Measurements from ENCODE around the gene COQ4.
"Not testable (repeated sequence)": the region's sequence is repeated elsewhere in the genome, so short reads cannot be mapped to it uniquely, and the experiment has no call there.

COQ4 gene

DNA sequence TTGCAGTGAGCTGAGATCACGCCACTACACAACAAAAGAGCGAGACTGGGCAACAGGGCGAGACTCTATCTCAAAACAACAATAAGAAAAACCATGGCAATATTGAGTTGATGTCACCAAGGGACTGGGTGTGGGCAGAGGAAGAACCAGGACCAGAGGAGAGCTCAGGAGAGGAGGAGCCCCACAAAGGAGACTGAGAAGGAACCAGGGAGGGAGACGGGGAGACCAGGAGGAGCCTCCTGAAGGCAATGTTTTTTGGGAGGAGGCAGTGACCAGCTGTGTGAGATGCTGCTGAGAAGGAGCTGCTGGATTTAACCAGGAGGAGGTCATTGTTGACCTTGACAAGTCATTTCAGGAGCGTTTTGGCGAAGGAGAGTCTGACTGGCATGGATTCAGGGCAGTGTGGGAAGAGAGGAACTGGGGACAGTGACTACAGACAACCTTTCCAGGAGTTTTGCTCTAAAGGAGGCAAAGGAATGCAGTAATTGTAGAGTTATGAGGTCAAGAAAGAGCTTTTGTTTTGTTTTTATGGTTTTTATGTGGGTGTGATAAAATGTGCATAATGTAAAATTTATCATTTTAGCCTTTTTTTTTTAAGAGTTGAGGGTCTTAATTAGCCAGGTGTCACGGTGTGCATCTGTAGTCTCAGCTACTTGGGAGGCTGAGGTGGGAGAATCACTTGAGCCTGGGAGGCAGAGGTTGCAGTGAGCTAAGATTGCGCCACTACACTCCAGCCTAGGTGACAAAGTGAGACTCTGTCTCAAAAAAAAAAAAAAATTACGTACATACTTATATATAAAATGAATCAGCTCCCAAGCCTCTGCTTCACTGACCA, 18.3 kb upstream of the COQ4 start:
- no peak for DNase-seq

DNA sequence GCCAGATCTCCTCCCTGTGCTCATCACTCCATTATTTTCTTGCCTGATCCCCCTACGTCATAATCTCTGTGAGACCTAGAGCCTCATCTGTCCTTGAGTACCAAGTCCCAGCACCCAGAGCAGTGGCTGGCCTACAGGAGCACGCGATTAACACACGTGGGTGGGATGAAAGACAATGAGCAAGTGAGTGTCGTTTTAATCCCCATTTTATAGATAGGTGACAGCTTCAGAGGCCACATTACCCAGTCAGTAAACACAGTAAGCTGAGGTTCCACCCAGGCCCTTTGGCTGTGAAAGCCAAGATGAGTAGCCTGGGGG, 17.7 kb upstream of the COQ4 start:
- DNase-seq = no peak

DNA sequence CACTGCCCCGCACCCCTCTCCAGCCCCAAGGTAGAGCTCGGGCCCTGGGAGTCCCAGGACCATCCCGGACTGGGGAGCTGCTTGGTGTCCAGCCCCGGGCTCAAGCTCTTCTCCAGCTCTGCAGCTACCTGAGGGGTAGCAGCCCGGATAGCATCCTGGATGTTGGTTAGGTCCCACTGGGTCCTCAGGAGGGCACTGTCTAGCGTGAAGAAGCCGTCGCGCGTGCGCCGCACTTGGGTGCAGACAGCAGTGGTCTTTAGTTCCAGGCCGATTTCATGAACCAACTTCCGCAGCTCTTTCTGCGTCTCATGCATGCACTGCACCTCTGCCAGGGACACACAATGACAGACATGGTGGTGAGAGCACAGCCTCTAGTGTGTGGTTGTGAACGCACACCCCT, 13.1 kb upstream of the COQ4 start:
- DNase-seq = no peak

DNA sequence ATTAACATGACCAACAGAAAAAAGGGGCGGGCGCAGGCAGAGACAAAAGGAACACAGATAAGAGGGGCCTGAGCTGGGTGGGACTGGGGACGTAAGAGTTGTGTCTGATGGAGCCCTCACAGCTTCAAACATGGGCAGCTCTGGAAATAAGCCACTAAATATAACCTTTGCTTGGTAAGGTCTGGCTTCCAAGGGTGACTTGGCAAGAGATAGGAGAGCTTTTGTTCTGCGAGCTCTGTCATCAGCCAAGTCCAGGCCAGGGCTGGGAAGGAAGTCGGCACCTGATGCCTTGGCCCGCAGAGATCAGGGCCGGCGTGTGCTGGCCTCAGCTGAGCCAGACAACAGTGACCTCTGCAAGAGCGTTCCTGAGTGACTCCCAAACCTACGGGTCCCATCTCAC, 12.2 kb upstream of the COQ4 start:
- DNase-seq = no peak

DNA sequence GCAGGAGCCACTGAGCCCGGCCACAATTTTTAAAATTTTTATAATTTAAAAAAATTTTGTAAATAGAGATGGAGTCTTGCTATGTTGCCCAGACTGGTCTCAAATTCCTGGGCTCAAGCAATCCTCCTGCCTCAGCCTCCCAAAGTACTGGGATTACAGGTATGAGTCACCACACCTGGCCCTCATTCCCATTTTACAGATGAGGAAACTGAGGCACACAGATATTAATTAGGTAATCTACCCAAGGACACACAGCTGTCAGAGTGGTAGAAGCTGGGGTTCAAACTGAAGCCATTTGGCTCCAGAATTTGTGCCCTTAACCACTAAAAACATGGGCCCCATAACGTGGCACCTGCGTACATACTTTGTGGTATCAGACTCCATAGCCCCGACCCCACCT, 7.9 kb upstream of the COQ4 start:
- DNase-seq = no peak

DNA sequence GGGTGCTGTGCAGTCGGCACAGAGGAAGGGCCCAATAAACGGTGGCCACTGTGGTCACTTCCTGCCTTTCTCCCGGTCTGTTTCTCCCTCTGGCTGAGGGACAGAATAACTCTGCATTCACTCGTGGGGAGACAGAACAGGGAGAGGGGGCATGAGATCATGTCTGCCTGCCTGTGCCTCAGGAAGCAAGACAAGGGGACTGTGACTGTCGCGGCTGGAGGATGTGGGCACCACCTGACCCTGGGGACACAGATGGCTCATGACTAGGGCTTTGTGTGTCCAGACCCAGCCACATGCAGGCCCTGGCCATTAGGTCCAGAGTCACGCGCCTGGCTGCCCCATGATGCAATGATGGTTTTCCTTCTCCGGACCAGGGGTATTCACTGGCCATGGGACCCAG, 6.2 kb upstream of the COQ4 start:
- no peak for DNase-seq

DNA sequence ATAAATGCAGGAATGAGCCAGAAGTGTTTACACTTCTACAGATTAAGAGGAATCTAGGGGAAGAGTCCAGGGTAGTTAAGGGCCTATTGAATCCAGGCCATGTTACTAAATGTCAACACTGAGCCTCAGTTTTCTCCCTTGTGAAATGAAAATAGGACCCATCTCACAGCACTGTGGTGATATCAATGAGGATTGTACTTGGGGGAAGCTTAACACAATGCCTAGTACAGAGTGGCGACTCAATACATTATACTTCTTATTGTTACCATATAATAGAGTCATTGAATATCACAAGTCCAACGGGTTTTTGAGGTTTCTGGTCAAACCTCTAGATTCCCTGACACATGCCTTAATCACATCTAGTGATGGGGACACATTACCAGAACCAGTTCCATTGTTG, 5.0 kb upstream of the COQ4 start:
- DNase-seq = no peak

DNA sequence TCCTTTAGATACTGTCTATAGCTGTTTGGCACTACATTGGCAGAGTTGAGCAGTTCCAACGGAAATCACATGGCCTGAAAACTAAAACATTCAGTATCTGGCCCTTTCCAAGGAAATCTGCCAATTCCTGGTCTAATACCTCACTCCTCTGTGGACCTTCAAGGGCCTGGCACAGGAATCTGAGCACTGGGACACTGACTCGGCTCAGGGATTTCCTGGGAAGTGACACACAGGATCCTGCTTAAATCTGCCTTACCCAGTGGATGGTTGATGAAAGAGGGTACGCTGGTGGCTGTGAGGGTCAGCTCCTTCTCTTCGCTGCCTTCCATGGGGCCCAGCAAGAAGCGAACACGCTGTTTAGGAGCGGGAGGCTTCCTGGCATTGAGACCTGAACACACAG, 1.3 kb upstream of the COQ4 start:
- no peak for DNase-seq

DNA sequence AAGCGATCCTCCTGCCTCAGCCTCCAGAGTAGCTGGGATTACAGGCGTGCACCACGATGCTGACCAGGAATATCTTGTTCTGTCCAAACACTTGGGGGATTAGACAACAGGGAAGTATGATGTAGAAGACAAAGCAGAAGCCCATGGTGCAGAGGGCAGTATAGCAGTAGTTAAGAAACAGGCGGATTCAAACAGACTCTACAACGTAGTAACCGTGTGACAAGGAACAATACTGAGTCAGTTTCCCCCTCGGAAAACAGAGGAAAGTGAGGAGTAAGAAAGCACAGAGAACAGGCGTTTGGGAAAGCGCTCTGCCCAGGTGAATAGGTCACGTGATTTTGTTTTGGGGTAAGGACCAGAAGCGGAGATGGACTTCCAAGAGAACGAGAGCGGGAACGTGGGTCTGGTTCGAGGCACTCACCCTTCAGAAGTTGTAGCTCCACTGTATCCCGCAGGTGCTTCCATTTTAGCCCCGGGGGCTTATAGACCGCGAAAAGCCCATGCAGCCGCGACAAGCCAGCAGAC, 698 bp upstream of the COQ4 start:
- DNase-seq = peak; percentile 71

DNA sequence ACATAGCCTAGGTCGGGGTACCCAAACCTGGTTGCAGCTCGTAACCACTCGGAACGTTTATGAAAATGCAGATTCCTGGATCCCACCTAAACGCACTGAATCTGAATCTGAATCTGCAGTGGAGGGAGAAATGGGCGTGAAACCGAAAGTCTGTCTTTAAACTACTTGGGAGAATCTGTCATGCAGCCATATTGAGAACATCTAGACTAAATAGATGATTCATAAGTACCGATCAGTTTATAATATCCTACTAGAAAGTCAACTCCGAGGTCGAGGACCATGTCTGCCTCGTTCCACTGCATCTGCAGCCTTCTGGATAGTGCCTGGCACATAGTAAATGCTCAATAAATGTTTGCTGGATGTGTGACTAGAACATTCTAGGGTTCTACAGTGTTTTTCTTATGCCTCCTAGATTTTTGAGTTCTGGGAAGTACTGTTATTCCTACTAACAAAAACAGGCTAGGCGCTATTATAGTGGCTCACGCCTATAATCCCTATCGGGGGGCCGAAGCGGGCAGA, 632 bp downstream of the COQ4 start:
- no peak for DNase-seq

DNA sequence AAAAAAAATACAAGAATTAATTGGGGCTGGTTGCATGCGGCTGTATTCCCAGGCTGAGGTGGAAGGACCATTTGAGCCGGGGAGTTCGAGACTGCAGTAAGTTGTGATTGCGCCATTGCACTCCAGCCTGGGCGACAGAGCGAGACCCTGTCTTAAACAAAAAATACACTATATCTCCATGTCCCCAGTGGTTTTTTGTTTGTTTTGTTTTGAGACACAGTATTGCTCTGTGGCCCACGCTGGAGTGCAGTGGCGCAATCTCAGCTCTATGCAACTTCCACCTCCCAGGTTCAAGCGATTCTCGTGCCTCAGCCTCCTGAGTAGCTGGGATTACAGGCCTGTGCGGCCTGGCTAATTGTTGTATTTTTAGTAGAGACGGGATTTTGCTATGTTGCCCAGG, 1.2 kb downstream of the COQ4 start:
- no peak for DNase-seq

DNA sequence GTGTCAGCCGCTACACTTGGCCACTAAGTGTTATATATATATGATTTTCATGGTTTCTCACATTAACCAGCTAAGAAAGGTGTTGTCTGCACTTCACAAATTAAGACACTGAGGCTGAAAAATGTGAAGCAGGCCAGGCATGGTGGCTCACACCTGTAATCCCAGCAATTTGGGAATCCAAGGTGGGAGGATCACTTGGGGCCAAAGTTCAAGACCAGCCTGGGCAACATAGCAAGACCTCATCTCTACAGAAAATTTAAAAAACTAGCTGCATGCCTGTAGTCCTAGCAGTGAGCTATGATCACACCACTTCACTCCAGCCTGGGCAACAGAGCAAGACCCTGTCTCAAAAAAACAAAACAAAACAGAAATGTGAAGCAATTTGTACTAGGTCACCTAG, 1.8 kb downstream of the COQ4 start:
- DNase-seq = no peak

DNA sequence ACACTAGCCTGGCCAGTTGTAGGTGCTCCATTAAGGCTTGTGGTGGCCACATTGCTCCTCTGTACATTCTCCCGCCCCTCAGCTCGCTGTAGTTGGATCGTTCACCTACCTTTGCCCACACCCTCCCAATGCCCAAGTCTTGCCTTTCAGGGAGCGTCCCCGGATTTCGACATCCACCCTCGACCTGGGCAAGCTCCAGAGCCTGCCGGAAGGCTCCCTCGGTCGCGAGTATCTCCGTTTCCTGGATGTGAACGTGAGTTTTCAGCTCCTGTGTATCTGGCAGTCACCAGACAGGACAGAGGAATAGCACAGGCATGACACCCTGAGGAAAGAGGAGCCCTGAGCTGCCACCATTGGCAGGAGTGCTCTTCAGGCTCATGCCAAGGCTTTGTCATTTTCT, 3.0 kb downstream of the COQ4 start:
- DNase-seq = no peak

DNA sequence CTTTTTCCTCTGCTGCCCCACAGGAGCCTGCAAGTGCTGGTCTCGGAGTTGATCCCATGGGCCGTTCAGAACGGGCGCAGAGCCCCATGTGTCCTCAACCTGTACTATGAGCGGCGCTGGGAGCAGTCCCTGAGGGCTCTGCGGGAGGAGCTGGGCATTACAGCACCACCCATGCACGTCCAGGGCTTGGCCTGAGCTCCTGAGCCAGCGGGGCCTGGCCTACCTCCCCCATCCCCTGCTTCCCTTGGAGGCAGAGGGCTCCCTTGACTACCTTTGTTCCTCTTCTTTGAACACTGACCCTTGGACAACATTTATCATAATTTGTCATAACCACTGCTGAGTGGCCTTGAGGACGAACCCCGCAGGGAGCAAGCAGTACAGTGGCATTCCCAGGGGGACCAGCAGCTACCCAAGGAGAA, 10.8 kb downstream of the COQ4 start:
- no peak for DNase-seq

DNA sequence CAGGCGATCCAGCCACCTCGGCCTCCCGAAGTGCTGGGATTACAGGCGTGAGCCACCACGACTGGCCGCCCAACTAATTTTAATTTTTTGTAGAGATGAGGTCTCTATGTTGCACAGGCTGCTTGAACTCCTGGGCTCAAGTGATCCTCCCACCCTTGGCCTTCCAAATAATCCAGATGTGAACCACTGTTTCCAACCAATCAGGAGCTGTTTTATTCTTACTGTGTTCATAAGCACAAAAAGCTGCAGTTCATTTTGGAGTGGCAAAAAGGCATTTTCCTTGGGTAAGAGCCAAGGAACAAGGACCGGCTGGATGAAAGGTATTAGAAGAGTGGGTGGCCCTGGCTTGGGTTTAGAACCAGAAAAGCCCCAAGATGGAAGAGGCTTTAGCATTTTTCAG, 12.5 kb downstream of the COQ4 start:
- no peak for DNase-seq

DNA sequence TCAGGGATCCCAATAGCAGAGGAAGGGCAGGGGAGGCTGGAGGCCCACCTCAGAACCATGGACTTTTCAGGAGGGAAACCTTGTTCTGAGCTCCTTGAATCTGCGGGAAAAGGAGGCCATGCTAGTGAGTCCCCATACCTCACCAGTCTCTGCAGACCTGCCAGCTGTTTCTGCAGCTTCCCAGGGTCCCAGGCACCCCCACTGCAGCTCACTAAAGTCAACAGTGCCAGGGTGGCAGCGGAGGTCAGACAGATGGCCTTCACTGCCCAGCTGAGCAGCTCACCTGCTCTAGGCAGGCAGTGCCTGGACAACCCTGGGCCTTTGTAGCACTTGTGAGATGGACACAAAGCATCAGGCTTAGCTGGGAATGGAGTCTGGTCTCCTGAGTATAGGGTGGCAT, 13.3 kb downstream of the COQ4 start:
- DNase-seq = no peak

DNA sequence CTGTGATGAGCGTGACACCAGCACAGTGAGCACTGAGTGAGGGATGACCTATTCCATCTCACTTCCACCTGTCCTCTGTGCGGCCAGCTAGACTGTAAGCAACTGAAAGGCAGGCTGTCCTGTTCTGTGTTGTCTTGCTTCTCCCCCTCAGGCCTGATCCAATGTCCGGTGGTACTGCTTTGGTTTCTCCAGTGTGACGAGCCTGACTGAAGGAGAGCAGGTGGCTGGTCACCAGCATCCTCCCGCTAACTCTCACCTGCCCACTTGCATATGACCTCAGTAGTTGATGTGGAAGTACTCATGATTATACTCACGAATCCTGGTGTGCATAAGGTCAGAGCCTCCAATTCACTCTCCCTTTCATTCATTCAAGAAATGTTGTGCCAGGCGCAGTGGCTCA, 15.3 kb downstream of the COQ4 start:
- no peak for DNase-seq

DNA sequence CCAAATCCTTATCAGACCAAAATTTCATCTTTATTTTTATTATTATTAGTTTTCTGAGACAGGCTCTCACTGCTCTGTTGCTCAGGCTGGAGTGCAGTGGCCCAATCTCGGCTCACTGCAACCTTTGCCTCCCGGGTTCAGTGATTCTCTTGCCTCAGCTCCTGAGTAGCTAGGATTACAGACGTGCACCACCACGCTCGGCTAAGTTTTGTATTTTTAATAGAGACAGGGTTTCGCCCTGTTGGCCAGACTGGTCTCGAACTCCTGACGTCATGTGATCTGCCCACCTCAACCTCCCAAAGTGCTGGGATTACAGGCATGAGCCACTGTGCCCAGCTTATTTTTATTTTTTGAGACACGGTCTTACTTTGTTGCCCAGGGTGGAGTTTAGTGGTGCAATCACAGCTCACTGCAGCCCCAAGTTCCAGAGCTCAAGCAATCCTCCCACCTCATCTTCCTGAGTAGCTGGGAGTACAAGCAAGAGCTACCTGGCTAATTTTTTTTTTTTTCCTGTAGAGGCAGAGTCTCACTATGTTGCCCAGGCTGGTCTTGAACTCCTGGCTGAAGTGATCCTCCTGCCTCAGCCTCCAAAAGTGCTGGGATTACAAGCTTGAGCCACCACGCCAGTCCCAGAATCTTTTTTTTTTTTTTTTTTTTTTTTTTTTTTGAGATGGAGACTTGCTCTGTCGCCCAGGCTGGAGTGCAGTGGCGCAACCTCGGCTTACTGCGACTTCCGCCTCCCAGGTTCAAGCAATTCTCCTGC, 16.4 kb downstream of the COQ4 start:
- DNase-seq = not testable (repeated sequence)

DNA sequence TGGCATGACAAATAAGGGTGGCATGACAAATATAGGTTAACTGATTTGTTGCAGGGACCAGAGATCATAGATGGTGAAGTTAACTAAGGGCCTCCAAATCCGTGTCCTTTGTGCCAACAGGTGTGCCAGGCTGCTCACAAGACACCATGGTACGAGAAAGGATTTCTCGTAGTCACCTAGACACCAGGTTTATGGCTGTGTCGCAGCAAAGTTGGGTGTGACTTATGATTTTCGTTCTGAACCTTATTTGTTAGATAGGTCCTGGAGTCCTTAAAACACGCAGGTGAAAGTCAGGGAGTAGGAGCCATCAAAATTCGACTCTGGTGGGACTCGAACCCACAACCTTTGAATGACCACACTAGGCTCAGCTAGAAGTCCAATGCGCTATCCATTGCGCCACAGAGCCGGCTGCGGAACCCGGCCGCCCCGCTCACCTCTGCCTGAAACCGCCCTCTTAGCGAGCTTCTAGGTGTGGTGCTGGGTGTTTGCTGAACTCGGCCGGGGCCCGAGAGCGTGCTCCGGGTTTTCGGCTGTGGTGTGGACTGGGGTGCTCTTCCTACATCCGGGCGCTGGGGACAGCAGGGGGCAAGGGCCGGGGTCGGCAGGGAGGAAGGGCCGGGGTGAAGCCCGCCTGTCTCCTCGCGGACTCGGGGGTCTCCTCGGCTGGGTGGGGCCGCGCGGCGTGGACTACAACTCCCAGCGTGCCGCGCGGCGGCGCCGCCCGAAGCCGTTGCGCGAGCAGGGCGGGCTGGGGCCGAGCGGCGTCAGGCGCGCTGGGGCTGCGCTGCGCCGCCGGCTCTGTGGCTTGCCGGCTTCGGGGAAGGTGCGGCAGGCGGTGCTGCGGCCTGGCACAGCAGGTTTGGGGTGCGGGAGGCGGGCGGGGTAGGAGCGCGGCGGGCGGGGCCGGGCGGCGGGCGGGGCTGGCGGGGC, 17.4 kb downstream of the COQ4 start, which contains the start of gene SLC27A4:
TSS of gene SLC27A4 (plus strand) at position 767 of the 930 bp plus-strand sequence. CDS start 2,606 bp downstream, outside the sequence.
- peak; percentile 91 for DNase-seq

DNA sequence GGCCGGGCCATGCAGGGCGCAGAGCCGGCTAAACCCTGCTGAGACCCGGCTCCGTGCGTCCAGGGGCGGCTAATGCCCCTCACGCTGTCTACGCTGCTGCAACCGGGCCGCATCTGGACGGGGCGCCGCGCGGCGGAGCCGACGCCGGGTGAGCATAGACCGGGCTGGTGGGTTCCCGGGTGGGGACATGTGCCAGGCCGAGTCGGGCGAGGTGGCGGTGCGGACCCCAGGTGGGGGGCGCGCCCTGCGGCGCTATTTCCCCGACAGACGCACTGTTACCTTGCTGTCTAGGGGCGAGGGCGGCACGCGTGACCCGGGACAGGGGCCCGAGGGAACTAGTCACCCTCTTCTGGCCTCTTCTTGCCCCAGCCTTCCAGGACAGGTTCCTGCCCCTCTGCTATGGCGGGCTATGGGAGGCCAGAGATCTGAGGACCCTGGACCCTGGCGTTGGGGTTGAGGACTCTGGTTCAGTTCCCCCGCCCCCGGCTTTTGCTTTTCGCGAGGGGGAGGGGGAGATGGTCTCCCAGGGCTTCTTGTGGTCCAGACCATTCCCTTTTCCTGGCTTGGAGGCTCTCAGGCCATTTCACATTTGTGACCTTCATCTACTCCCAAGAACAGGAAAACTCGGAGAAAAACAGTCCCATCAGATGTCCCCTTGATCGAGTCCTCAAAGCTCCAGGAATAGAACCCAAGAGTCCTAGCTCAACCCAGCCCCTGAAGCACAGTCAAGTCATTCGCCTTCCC, 18.2 kb downstream of the COQ4 start:
- DNase-seq = no peak

DNA sequence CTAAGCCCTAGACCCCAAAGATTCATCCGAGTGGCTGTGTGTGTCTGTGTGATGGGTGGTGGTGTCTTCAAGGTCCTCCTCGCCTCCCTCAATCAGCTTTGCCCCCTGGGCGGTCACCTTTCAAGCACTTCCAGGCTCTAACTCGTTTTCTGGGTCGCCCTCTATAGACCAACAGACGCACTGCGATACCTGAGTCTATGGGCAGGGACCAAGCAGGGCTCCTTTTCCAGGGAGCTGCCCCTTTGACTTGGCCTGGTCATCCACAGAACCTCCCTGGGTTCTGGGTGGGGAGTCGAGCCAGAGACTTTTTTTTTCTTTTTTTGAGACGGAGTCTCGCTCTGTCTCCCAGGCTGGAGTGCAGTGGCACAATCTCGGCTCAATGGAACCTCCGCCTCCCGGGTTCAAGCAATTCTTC, 18.8 kb downstream of the COQ4 start:
- peak; percentile 55 for DNase-seq

Measured in NCI-H774 (cell line).